Glutamatergic neuron (in vitro differentiated cells): ENCODE results near the gene NTHL1. TPM values are rescaled to one million over a fixed set of nuclear protein-coding genes. Genes with fewer than 3 reads are reported as not detected.

Experiments used
- DNase-seq: peaks from one replicate; pipeline ENCODE4 v3.0.0; 2022
- H3K27ac Mint-ChIP-seq: one replicate; pipeline ENCODE4 v1.8.0; 2020; ENCODE audit warnings: mild to moderate bottlenecking, mixed read lengths, inconsistent platforms; ENCODE audit not compliant: unreplicated experiment
- H3K27me3 Mint-ChIP-seq: one replicate; pipeline ENCODE4 v1.8.0; 2020; ENCODE audit warnings: mild to moderate bottlenecking, moderate library complexity, mixed read lengths, inconsistent platforms; ENCODE audit not compliant: unreplicated experiment
- H3K36me3 Mint-ChIP-seq: one replicate; pipeline ENCODE4 v1.8.0; 2020; ENCODE audit warnings: mild to moderate bottlenecking, mixed read lengths, inconsistent platforms; ENCODE audit not compliant: unreplicated experiment
- H3K4me1 Mint-ChIP-seq: one replicate; pipeline ENCODE4 v1.8.0; 2020; ENCODE audit warnings: mild to moderate bottlenecking, low read depth, mixed read lengths, inconsistent platforms; ENCODE audit not compliant: unreplicated experiment
- H3K4me3 Mint-ChIP-seq: one replicate; pipeline ENCODE4 v1.8.0; 2020; ENCODE audit warnings: mild to moderate bottlenecking, mixed read lengths, inconsistent platforms; ENCODE audit not compliant: unreplicated experiment
- H3K9me3 Mint-ChIP-seq: one replicate; pipeline ENCODE4 v1.8.0; 2020; ENCODE audit warnings: mild to moderate bottlenecking, moderate library complexity, mixed read lengths, inconsistent platforms; ENCODE audit not compliant: unreplicated experiment
- total RNA-seq: library from RNA; stranded (reverse); fragmentation: NEBNext Ultra II Directional; extraction: Animal tissue kit (Norgen Biotek cat#: 25700); gene quantifications from one replicate; pipeline ENCODE4 v1.2.1, GENCODE V29; 2021; ENCODE audit not compliant: unreplicated experiment
- TF ChIP-seq, protein P1 (sequence below): fragments of 200-600 bp; sonication (generic); IDR thresholded peaks from one replicate; pipeline ENCODE4 v1.5.0; 2021; ENCODE audit not compliant: partially characterized antibody, unreplicated experiment

NTHL1 gene
- total RNA-seq, 1 donor from 2014 or later, result 194 TPM

DNA sequence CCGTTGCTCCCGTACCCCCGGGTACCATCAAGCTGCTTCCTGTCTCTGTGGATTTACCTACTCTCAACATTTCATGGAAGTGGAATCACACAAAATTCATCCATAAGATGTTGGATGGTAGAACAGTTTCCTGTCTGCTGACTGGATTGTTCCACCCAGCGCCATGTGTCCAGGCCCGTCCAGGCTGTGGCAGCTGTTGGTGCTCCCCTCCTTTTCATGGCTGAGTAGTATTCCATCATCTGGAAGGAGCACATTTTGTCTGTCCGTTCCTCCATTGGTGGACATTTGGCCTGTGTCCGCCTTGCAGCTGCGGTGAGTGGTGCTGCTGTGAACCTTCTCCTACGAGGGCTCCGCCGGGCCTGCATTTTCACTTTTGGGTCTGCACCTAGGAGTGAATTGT is 18.5 kb upstream of the NTHL1 start:
- DNase-seq, result no peak
- no peak overlapping the region for H3K4me3 Mint-ChIP-seq
- peaks cover 6% of the 10 kb centered on the region for H3K9me3 Mint-ChIP-seq
- TF ChIP-seq, protein P1, sequence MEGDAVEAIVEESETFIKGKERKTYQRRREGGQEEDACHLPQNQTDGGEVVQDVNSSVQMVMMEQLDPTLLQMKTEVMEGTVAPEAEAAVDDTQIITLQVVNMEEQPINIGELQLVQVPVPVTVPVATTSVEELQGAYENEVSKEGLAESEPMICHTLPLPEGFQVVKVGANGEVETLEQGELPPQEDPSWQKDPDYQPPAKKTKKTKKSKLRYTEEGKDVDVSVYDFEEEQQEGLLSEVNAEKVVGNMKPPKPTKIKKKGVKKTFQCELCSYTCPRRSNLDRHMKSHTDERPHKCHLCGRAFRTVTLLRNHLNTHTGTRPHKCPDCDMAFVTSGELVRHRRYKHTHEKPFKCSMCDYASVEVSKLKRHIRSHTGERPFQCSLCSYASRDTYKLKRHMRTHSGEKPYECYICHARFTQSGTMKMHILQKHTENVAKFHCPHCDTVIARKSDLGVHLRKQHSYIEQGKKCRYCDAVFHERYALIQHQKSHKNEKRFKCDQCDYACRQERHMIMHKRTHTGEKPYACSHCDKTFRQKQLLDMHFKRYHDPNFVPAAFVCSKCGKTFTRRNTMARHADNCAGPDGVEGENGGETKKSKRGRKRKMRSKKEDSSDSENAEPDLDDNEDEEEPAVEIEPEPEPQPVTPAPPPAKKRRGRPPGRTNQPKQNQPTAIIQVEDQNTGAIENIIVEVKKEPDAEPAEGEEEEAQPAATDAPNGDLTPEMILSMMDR, result no peak
- no peak overlapping the region for H3K27ac Mint-ChIP-seq
- H3K4me1 Mint-ChIP-seq, result no peaks in the 10 kb centered on the region
- H3K27me3 Mint-ChIP-seq, result peaks cover 4% of the 10 kb centered on the region
- H3K36me3 Mint-ChIP-seq, result peaks cover 4% of the 10 kb centered on the region

DNA sequence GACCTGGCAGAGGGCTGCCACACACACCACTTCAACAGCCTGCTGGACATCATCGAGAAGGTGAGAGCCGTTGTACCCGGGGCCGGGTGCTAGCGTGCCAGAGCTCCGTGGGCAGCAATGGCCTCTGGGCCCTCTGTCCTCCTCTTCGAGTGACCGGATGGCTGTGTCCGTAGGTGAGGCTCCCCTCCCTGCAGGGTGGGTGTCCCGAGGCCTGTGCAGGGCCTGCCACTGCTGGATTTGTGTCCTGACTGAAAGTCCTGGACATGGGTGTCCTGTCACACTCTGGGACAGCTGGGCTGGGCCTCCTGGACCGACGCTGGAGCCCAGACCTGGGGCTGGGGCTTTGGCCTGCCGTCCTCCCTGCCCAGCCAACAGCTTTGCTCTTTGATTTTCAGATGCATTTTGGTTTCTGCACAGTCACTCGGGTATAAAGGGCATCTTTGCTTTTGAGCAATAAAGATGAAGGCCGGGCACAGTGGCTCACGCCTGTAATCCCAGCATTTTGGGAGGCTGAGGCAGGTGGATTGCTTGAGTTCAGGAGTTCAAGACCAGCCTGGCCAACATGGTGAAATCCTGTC is 16.8 kb upstream of the NTHL1 start:
- Mint-ChIP-seq H3K4me1 (no peaks in the 10 kb centered on the region), H3K9me3 (peaks cover 6% of the 10 kb centered on the region), H3K27ac (no peak overlapping the region), H3K36me3 (peaks cover 4% of the 10 kb centered on the region), H3K4me3 (no peak overlapping the region), H3K27me3 (peaks cover 3% of the 10 kb centered on the region)
- DNase-seq, result no peak
- TF ChIP-seq, protein P1, result no peak

DNA sequence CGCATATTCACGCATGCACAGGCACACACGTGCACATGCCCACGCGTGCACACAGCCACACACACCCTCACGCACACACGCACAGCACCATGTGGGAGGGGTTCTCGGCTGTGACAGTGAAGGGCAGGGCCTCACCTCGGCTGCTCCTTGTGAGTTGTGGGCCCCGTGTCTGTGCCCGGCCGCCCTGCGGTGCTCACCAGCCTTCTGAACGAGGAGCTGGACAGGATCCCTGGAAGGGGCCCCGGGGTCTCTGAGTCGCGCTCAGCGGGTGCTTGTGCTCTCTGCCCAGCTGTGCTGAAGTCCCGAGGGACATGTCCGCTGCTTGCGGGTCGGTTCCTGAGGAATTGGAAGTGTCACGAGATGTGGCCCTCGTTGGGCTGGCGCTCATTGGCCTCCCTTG is 16.2 kb upstream of the NTHL1 start:
- peak overlapping the region; percentile 72 for H3K4me3 Mint-ChIP-seq
- peaks cover 6% of the 10 kb centered on the region for H3K9me3 Mint-ChIP-seq
- TF ChIP-seq, protein P1, result no peak

DNA sequence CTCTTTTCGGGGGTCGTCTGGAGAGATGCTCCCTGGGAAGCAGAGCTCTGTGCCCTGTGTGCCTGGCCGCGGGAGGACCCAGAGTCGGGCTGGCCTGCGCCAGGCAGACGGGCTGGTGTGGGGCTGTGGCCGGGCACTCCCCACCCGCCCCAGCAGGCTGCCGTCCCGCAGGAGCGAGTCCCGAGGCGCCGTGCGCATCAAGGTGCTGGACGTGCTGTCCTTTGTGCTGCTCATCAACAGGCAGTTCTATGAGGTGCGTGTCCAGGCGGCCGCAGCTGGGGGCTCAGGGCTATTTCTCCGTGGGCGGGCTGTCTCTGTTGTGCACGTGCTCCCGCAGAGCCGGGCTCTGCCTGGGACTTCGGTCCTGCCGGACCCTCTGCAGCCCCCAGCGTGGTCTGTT is 15.2 kb upstream of the NTHL1 start:
- H3K36me3 Mint-ChIP-seq, result peaks cover 4% of the 10 kb centered on the region
- no peak overlapping the region for H3K4me3 Mint-ChIP-seq
- H3K27me3 Mint-ChIP-seq, result peaks cover 7% of the 10 kb centered on the region
- H3K4me1 Mint-ChIP-seq, result peaks cover 3% of the 10 kb centered on the region
- no peak overlapping the region for H3K27ac Mint-ChIP-seq
- peaks cover 11% of the 10 kb centered on the region for H3K9me3 Mint-ChIP-seq
- TF ChIP-seq, protein P1, result no peak
- no peak for DNase-seq

More for the DNA sequence above, 16.2 kb upstream of the NTHL1 start:
- H3K4me1 Mint-ChIP-seq, result no peaks in the 10 kb centered on the region
- peaks cover 3% of the 10 kb centered on the region for H3K27me3 Mint-ChIP-seq
- no peak for DNase-seq
- no peak overlapping the region for H3K27ac Mint-ChIP-seq
- peaks cover 4% of the 10 kb centered on the region for H3K36me3 Mint-ChIP-seq

DNA sequence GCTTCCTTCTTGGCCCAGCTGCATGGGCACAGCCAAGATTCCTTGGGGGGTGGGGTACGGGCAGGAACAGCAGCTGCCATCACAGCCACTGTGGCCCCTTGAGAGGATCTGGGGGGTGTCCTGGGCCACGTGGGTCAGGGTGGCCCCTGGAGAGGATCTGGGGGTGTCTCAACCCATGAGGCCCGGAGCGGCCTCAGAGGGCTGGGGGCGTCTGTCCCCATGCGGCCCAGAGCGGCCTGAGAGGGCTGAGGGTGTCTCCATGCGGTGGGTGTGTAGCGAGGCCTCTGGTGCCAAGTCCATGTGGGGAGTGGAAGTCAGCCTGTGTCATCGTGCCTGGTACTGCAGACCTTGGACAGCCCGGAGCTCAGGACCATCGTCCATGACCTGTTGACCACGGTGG is 13.9 kb upstream of the NTHL1 start:
- Mint-ChIP-seq H3K9me3 (peaks cover 13% of the 10 kb centered on the region), H3K36me3 (peaks cover 4% of the 10 kb centered on the region), H3K4me3 (peak overlapping the region; percentile 64), H3K4me1 (peaks cover 3% of the 10 kb centered on the region), H3K27ac (no peak overlapping the region), H3K27me3 (peaks cover 7% of the 10 kb centered on the region)
- DNase-seq, result no peak
- TF ChIP-seq, protein P1, result no peak
